Measurements from ENCODE around the gene NRIP1.

- TF ChIP-seq CTCF (IDR thresholded peaks at IDR 0.05 in 2 of 3, conservative IDR thresholded peaks at IDR 0.05 in 1 of 3; ENCODE audit: borderline replicate concordance in 1 of 3, insufficient read depth in 1 of 3, low read depth in 2 of 3, low read length in 2 of 3) (no peak), JUND (IDR thresholded peaks at IDR 0.05) (no peak), EZH2phosphoT487 (IDR thresholded peaks at IDR 0.05; ENCODE audit: borderline replicate concordance) (no peak), POLR2AphosphoS5 (IDR thresholded peaks at IDR 0.05; ENCODE audit: low read depth, low read length) (no peak), ZNF274 (IDR thresholded peaks at IDR 0.05; ENCODE audit: low read depth, low read length) (no peak)
These were observed 117.1 kb downstream of the NRIP1 start for GRCh38 chr21:14947613-14948160.

Measured in HCT116 (cell line).